GM18505 (cell line): ENCODE data around the gene CBFA2T3.

Source experiments
- ATAC-seq: cut with Tn5 transposase; IDR thresholded peaks from one replicate; pipeline ENCODE4 v1.9.1; 2021; ENCODE audit not compliant: unreplicated experiment
- POLR2A ChIP-seq: IDR thresholded peaks from 4 replicates; pipeline ENCODE4 v1.6.1; 2011; ENCODE audit warnings: borderline replicate concordance; ENCODE audit not compliant: insufficient read depth, insufficient read length; ENCODE audit errors: extremely low read depth

Gene CBFA2T3

DNA sequence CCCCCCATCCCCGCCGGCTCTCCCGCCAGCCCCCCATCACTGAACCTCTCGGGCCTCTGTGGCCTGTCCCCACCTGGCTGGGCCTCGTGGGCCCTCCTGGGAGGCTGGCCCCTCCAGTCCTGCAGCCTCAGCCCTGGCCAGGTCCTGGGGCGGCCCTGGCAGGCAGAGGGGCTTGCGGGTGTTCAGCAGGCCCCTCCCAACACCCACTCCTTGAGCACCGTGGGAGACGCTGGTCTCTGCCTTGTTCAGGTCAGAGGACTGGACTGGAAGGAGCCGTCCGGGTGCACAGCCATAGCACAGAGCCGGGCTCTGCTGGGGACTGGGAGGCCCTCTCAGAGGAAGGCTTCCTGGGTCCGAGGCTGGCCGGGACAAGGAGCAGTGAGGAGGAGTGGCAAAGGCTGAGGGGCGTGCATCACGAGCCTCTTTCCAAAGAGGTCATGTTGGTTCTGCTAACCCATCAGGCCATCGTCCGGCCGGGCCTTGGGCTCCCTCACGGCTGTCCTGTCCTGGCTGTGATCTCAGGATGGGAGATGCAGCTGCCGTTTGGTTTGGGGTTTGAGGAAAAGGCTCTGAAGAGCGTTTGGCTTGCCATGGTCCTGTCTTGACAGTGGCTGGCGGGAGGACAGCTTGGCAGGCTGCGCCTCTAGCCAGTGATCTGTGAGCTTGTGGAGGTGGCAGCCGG is 104.2 kb downstream of the CBFA2T3 start:
- TF ChIP-seq POLR2A: no peak
- no peak for ATAC-seq

DNA sequence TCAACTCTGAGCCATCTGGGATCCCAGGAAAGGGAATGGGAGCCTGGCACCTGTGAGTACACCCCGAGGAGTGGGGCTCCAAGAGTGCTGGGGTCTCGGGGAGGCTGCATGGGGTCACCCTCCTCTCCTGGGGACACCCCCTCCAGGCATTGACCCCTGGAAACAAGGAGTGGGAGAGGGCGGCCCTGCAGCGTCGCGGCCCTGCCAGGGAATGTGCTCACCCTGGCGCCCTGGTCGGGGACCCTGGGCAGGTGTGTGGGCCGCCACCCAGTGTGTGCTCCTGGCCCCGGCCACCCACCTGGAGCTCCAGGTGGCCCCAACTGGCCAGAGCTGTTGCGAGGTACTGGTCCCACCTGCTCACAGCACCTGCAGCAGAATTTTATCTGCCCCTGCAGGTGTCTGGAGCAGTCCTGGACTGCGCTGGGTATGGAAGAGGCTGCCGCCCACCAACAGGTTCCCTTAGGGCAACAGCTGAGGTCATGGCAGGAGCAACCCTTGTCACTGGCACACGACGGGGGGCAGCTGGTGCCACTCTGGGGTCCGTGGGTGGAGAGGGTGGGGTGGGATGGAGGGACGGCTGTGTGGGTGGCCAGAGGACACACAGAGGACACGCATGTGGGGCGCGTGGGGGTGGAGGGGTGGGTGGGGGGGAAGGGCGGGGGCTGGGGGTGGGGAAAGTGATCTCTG is 105.1 kb downstream of the CBFA2T3 start:
- TF ChIP-seq POLR2A: no peak
- ATAC-seq: no peak

DNA sequence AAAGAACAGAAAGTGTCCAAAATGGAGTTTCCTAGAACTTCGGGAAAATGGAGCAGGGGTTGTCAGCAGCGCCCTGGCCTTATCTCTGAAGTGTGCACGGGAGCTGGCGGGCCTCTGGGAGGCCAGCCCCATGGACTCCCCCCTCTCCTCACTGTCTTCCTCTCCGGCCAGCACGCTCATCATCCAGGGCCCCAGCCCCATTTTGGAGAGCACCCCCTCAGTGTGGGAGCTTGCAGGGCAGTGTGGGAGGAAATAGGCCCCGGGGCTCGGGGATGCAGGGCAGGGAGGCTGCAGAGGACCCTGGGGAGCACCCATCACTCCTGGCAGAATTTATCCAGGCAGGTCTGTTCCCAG is 105.7 kb downstream of the CBFA2T3 start:
- no peak for ATAC-seq
- TF ChIP-seq POLR2A: no peak

DNA sequence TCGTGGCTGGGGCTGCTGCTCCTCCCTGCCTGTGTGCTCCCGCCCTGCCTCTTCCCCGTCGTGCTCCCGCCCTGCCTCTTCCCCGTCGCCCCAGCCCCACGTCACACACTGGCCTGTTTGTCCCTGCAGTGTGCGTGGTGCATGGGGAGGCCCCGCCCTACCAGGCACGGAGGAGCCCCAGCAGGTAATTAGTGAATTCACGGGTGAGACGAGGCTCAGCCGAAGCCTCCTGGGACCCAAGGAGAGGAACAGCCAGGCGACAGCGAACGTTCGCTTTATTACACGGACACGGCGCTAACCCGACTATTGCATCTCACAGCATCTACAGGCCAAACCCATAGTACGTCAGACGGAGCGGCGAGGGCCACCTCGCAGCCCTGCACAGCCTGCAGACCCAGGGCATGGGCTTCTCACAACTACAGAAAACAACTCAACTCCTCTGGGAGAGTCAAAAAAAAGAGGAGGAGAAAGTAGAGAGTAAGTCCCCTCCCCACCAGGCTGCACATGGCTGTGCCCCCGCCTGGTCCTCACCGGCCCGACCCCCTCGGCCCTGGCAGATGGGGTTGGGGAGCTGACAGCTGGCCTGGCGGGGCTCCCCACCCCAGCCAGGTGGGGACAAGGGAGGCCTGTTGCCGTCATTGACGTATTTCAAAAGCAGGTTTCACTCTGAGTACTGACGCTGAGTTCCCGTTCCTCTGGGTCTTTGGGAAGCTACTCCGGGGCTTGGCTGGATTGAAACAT is 106.2 kb downstream of the CBFA2T3 start:
- no peak for ATAC-seq
- no peak for TF ChIP-seq POLR2A

DNA sequence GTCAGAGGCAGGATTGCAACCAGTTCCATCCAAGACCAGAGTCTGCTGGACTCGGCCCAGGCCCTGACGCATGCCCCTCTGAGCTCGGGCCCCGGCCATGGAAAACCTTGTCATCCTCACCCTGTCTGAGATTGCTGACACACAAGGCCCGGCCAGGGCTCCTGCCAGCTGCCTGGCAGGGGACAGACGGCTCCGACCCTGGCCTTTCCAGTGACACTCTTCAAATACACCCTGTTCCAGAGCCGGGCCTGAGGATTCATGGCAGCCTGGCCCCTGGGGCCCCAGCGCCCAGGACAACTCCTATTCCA is 107.4 kb downstream of the CBFA2T3 start:
- TF ChIP-seq POLR2A: no peak
- no peak for ATAC-seq

DNA sequence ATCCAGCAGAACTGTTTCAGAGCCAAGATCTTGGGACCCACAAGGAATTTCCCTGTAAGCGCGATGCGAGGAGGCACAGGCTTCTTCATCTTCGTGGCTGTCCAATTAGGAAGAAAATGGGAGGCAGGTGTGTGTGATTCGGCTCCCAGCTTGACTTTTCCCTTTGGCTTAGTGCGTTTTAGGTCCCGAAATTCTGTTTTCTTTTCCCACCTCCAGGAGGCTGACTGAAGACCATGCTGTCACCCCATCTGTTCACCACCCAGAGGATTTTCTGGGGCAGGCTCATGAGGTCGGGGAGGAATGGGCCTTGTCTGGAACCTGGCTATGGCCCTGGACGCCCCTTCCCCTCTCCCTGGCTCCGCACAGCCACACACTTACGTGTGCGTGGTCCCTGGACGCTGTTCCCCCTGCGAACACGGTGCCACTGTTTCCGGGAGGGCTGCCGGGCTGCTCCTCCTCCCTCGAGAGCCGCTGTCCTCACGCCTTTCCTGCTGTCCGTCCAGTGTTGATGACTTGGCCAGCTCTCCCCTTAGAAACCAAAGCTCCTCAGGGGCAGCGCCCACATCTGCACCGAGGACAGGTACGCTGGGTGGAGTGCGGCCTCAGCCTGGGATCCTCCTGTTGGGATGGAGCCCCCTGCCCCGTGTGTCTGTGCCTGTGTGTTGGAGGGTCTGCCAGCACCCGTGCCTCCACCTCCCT is 107.9 kb downstream of the CBFA2T3 start:
- no peak for ATAC-seq

DNA sequence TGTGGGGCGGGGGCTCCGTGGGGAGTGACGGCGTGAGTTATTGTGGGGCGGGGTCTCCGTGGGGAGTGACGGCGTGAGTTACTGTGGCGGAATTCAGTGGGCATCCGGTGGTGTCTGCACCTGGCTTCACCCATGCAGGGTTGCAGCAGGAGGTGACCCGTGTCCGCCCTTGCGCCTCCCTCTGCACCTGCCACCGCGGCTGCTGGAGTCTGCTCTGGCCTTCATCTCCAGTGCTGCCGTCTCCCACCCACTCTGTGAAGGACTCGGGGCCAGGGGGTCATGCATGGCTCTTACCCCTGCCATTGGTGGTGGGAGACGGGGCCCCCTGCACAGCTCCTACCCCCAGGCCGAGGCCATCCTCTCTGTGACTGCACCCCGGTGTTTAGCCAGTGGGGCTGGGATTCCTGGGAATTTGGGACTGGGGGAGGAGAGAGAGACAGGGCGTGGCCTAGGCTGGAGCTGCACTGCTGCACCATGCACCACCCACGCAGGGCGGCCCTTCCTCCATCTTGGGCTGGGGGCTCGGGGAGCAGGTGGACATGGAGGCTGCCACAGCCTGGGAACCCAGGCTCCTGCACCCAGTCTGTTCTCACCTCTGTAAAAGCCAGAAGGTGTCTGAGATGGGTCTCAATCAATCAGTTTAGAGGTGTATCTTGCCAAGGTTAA is 109.3 kb downstream of the CBFA2T3 start:
- no peak for ATAC-seq
- no peak for TF ChIP-seq POLR2A

More for the DNA sequence above, 107.9 kb downstream of the CBFA2T3 start:
- no peak for TF ChIP-seq POLR2A

DNA sequence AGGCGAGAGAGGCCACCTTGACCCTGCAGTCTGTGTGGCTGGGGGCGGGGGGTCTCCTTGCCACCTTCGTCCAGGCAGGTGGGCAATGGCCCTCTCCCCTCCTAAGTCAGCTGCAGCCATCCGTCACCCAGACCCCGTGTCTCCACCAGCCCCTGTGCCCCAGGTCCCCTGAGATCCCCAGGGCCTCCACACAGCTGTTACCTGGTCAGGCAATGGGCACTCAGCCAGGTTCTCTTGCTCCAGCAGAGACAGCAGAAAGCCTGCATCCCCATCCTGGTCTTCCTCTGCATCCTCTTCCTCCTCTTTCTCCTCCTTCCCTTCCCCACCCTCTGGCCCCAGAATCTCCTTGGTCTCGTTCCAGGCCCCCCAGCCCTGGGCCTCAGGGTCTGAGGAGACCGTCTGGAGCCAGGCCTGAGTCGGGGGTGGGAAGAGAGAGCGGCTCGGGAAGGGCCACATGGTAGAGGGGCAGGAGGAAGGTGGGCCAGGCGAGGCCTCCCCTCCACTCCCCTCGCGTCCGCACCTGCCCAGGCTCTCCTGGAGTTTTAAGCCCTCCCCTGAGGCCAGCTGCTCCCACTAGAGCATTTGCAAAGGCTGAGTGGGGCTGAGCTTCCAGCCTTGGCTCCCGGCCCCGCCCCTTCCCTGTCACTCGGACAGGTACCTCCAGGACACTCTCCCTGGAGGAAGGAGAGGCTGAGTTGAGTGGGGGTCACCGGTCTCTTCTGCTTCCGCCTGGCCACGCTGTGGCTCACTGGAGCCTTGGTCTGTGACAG is 110.7 kb downstream of the CBFA2T3 start, which contains the start of gene PABPN1L:
PABPN1L (minus strand) TSS at position 510 of the 770 bp plus-strand sequence; CDS start at position 456, 54 bp downstream.
- TF ChIP-seq POLR2A: no peak

DNA sequence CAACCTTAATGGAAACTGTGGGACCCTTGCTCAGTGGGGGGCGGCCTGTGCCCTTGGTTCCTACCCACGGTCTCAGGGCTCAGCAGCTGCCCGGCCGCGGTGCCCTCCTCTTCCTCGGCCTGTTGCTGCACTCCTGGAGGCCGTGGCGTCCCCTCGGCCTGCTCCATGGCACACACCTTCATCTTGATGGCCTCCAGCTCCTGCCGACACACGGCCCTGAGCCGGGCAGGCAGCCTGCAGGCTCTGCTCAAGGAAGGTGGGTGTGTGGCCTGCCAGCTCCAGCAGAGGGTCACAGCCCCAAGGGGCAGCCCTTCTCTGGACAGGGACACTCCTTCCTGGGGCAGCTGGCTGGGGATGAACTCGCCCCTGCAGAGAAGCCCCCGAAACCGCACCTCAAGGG is 111.3 kb downstream of the CBFA2T3 start:
- no peak for ATAC-seq
- TF ChIP-seq POLR2A: no peak

More for the DNA sequence above, 110.7 kb downstream of the CBFA2T3 start, which contains the start of gene PABPN1L:
- ATAC-seq: no peak

DNA sequence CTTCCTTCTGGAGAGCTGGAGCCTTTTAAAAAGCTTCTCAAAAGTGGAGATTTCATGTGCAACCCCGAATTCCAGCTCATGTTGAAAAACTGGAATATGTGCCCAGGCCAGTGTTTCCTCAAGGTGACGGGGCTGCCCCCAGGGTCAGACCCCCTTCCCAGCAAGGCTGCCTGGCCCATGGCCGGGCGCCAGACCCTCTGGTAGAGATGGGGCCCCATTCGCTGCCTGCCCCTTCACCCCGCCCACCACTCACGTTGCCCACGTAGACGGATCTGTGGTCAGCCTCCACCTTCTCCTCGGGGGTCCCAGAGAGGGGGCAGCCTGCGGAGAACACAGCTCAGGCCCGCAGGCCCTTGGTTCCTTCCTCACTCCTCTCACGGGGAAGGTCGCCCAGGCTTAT is 111.7 kb downstream of the CBFA2T3 start:
- TF ChIP-seq POLR2A: no peak
- ATAC-seq: no peak

DNA sequence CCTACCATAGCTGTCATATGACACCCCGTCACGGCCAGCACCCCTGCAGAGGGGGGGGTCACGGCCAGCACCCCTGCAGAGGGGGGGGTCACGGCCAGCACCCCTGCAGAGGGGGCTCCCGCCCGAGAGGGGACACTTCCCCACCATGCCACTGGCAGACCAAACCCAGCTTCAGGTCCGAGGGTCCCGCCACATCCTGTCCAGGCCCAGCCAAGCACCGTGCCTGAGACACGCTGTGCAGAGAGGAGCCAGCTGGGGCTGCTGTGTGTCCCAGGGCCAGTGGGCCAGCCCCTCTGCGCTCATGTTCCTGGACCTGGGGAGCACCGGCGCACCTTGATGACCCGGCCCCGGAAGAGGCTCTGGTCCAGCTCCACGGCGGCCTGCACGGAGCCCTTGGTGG is 112.5 kb downstream of the CBFA2T3 start:
- TF ChIP-seq POLR2A: no peak
- ATAC-seq: no peak

DNA sequence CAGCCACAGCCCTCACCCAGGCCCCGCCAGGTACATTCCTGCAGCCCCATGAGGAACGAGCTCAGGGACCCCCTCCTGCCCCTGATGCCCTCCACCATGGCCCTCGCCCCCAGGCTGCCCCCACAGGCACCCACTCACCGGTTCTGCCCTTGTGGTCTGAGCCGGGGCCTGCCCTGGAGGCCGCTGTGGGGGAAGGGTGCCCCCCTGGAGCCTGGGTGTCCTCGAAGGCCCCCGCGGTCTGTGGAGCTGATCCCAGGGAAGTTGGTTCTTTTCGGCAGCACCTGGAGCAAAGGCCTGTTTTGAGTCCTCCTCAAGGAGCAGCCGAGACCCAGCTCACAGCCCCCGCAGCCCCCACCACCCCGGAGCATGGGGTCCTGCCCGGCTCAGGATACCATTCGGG is 112.9 kb downstream of the CBFA2T3 start:
- no peak for TF ChIP-seq POLR2A
- no peak for ATAC-seq
